Measurements from ENCODE around the gene CDH4.
A peak's percentile ranks its signal among the peaks of the same experiment; 100 is the strongest.

The CDH4 gene

GRCh38 chr20:61587036-61587435 lies 335.0 kb downstream of the CDH4 start:
- DNase-seq (ENCODE audit: low read depth in 2 of 2) = no peak
- no peak overlapping the region for H3K4me3 ChIP-seq (replicated peaks in 1 of 2; ENCODE audit: low read depth in 2 of 2, low read length in 2 of 2)
- TF ChIP-seq CTCF (IDR thresholded peaks at IDR 0.05; ENCODE audit: low read depth, low read length) = no peak

GRCh38 chr20:61587681-61588289 lies 335.7 kb downstream of the CDH4 start:
- TF ChIP-seq CTCF (IDR thresholded peaks at IDR 0.05; ENCODE audit: low read depth, low read length) = no peak
- no peak overlapping the region for H3K4me3 ChIP-seq (replicated peaks in 1 of 2; ENCODE audit: low read depth in 2 of 2, low read length in 2 of 2)
- no peak for DNase-seq (ENCODE audit: low read depth in 2 of 2)

GRCh38 chr20:61588411-61589385 lies 336.6 kb downstream of the CDH4 start:
- DNase-seq (ENCODE audit: low read depth in 2 of 2) = peak; percentile 45 to 66
- no peak for TF ChIP-seq CTCF (IDR thresholded peaks at IDR 0.05; ENCODE audit: low read depth, low read length)
- H3K4me3 ChIP-seq (replicated peaks in 1 of 2; ENCODE audit: low read depth in 2 of 2, low read length in 2 of 2) = no peak overlapping the region

- no peak overlapping the region for H3K4me3 ChIP-seq (replicated peaks in 1 of 2; ENCODE audit: low read depth in 2 of 2, low read length in 2 of 2)
- no peak for DNase-seq (ENCODE audit: low read depth in 2 of 2)
- TF ChIP-seq CTCF (IDR thresholded peaks at IDR 0.05; ENCODE audit: low read depth, low read length) = no peak
Observed at GRCh38 chr20:61590236-61590635, 338.2 kb downstream of the CDH4 start.

- no peak for DNase-seq (ENCODE audit: low read depth in 2 of 2)
- TF ChIP-seq CTCF (IDR thresholded peaks at IDR 0.05; ENCODE audit: low read depth, low read length) = no peak
- no peak overlapping the region for H3K4me3 ChIP-seq (replicated peaks in 1 of 2; ENCODE audit: low read depth in 2 of 2, low read length in 2 of 2)
Observed at GRCh38 chr20:61593516-61593915, 341.5 kb downstream of the CDH4 start.

GRCh38 chr20:61594198-61594597 lies 342.1 kb downstream of the CDH4 start:
- H3K4me3 ChIP-seq (replicated peaks in 1 of 2; ENCODE audit: low read depth in 2 of 2, low read length in 2 of 2) = no peak overlapping the region
- DNase-seq (ENCODE audit: low read depth in 2 of 2) = no peak
- no peak for TF ChIP-seq CTCF (IDR thresholded peaks at IDR 0.05; ENCODE audit: low read depth, low read length)
